ENCODE measurements around the gene PGBD5. TPM values are rescaled to one million over a fixed set of nuclear protein-coding genes. Genes with fewer than 3 reads are reported as not detected.

PGBD5 gene
- total RNA-seq, 1 donor from 2014 or later, result 16.2 TPM

GRCh38 chr1:230370109-230370508 lies 56.0 kb downstream of the PGBD5 start:
- no peak overlapping the region for H3K27ac Mint-ChIP-seq
- H3K4me3 Mint-ChIP-seq (ENCODE audit: low read depth), result no peak overlapping the region
- no peaks in the 10 kb centered on the region for H3K27me3 Mint-ChIP-seq
- no peaks in the 10 kb centered on the region for H3K4me1 Mint-ChIP-seq (ENCODE audit: low read depth)
- no peaks in the 10 kb centered on the region for H3K9me3 Mint-ChIP-seq (ENCODE audit: low read depth)
- H3K36me3 Mint-ChIP-seq (ENCODE audit: insufficient read depth), result no peaks in the 10 kb centered on the region
- no peak for TF ChIP-seq CTCF (IDR thresholded peaks at IDR 0.05; ENCODE audit: unreplicated experiment)
- no peak for DNase-seq (ENCODE audit: low spot score, unreplicated experiment)

- Mint-ChIP-seq H3K27ac (no peak overlapping the region), H3K4me1 (ENCODE audit: low read depth) (peaks cover 1% of the 10 kb centered on the region), H3K9me3 (ENCODE audit: low read depth) (no peaks in the 10 kb centered on the region), H3K27me3 (no peaks in the 10 kb centered on the region), H3K36me3 (ENCODE audit: insufficient read depth) (no peaks in the 10 kb centered on the region), H3K4me3 (ENCODE audit: low read depth) (no peak overlapping the region)
- no peak for TF ChIP-seq CTCF (IDR thresholded peaks at IDR 0.05; ENCODE audit: unreplicated experiment)
- no peak for DNase-seq (ENCODE audit: low spot score, unreplicated experiment)
These were observed 57.3 kb downstream of the PGBD5 start for GRCh38 chr1:230368871-230369270.

- H3K9me3 Mint-ChIP-seq (ENCODE audit: low read depth), result no peaks in the 10 kb centered on the region
- H3K27me3 Mint-ChIP-seq, result no peaks in the 10 kb centered on the region
- TF ChIP-seq CTCF (IDR thresholded peaks at IDR 0.05; ENCODE audit: unreplicated experiment), result no peak
- no peak overlapping the region for H3K27ac Mint-ChIP-seq
- no peak for DNase-seq (ENCODE audit: low spot score, unreplicated experiment)
- no peaks in the 10 kb centered on the region for H3K36me3 Mint-ChIP-seq (ENCODE audit: insufficient read depth)
- peaks cover 4% of the 10 kb centered on the region for H3K4me1 Mint-ChIP-seq (ENCODE audit: low read depth)
- H3K4me3 Mint-ChIP-seq (ENCODE audit: low read depth), result no peak overlapping the region
These were observed 57.8 kb downstream of the PGBD5 start for GRCh38 chr1:230368363-230368762.

- DNase-seq (ENCODE audit: low spot score, unreplicated experiment), result no peak
- H3K27me3 Mint-ChIP-seq, result no peaks in the 10 kb centered on the region
- H3K36me3 Mint-ChIP-seq (ENCODE audit: insufficient read depth), result no peaks in the 10 kb centered on the region
- no peak overlapping the region for H3K4me3 Mint-ChIP-seq (ENCODE audit: low read depth)
- peaks cover 4% of the 10 kb centered on the region for H3K4me1 Mint-ChIP-seq (ENCODE audit: low read depth)
- TF ChIP-seq CTCF (IDR thresholded peaks at IDR 0.05; ENCODE audit: unreplicated experiment), result no peak
- no peaks in the 10 kb centered on the region for H3K9me3 Mint-ChIP-seq (ENCODE audit: low read depth)
- H3K27ac Mint-ChIP-seq, result no peak overlapping the region
These were observed 59.6 kb downstream of the PGBD5 start for GRCh38 chr1:230366504-230366915.

GRCh38 chr1:230365723-230366307 lies 60.3 kb downstream of the PGBD5 start:
- Mint-ChIP-seq H3K27me3 (no peaks in the 10 kb centered on the region), H3K4me3 (ENCODE audit: low read depth) (no peak overlapping the region), H3K9me3 (ENCODE audit: low read depth) (no peaks in the 10 kb centered on the region), H3K4me1 (ENCODE audit: low read depth) (peaks cover 4% of the 10 kb centered on the region), H3K36me3 (ENCODE audit: insufficient read depth) (no peaks in the 10 kb centered on the region), H3K27ac (no peak overlapping the region)
- TF ChIP-seq CTCF (IDR thresholded peaks at IDR 0.05; ENCODE audit: unreplicated experiment), result no peak
- DNase-seq (ENCODE audit: low spot score, unreplicated experiment), result no peak
